ENCODE results near the gene ISG15.
A peak's percentile ranks its signal among the peaks of the same experiment; 100 is the strongest.
"Not testable (repeated sequence)": the region's sequence is repeated elsewhere in the genome, so short reads cannot be mapped to it uniquely, and the experiment has no call there.

ISG15 gene

DNA sequence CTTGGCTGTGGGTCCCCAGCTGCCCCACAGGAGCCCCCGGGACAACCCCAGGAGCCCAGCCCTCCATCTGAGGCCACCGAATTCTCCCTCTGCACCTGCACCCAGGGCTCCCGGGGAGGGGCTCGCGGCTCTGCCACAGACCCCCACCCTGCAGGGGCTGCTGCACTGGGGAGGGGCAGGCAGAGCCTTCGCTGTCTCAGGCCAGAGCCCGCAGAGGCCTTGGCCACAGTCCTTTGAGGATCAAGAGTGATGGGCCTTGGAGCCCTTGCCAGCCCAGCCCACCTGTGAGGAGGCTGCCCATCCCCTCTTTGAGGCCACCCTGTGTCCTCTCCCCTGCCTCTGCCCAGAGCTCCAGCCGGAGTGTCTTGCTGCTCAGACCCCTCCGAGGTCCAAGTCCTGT is 37.9 kb upstream of the ISG15 start:
- no peak for DNase-seq (ENCODE audit: low read depth in 3 of 3)

DNA sequence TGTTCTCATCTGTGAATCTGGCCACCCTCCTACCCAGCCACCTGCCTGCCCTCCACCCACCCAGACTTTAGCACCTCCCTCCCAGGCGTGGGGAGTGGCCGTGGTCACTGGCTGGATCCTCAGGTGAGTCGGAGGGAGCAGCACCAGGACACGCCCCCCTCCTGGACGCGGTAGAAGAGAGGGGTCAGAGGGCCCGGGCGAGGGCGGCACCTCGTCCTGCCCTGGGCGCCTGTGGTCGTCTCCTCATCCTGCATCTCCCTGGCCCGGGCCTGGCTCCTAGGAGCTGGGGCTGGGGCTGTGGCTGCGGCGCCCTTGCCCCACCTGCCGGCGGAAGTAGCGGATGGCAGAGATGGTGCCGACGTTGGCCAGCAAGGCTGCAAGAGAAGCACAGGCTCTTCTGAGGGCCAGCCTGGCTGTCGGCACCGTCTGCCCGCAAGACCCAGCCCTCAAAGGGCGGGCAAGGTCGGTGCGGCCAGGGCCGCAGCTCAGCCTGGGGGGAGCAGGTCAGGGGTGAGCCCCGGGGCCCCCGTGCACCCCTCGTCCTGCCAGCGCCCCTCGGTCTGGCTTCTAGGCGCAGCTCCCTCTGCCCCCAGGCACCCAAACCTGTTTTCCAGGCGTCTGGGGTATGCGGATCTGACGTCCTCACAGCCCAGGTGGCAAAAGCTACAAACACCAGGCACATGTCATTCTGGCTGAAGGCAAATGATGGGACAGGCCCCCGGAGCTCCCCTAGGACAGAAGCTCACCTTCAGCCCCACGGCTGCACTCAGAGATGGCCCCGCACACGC is 37.2 kb upstream of the ISG15 start:
- DNase-seq (ENCODE audit: low read depth in 3 of 3), result peak; percentile 35 to 50 (median 49)

- DNase-seq (ENCODE audit: low read depth in 3 of 3), result not testable (repeated sequence)
These were observed 36.5 kb upstream of the ISG15 start for GRCh38 chr1:976791-977190.

GRCh38 chr1:978069-978834 is 35.0 kb upstream of the ISG15 start:
- DNase-seq (ENCODE audit: low read depth in 3 of 3), result no peak

DNA sequence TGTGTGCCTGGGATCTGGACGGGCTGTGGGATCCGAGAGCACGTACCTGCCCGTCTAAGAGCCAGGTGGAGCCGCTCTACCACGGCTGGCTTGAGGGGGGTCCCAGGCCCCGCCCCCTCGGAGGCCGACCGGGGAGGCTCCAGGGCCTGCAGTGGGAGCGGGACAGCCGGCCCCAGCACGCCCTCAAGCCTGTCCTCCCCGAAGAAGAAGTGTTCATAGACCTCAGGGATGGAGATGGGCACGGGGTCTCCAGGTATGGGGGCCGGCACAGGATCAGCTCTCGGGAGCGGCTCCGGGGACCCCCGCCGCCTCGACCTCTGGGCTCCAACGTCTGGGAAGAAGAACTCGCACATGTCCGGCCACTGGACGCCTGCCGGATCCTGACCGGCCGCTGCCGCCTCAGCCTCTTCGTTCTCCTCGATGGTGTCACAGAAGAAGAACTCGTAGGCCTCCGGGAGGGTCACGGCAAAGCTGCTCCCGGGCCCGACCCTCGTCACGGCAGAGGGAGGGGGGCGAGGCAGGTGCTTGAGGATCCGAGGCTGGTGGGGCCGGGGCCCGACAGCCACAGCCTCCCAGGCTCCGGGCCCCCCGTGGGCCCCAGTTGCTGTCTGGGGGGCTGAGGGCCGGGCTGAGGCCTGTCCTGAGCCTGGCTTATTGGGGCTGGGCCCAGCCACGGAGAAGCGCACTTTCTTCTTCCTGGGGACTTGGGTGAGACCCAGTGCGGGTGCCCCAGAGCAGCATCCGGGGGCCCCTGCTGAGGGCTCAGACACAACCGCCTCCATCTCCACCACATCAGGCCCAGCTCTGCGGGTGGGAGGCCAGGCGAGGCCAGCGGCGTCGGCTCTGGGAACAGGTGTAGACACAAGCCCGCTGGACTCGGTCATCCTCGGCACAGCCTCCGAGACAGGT is 34.2 kb upstream of the ISG15 start:
- no peak for DNase-seq (ENCODE audit: low read depth in 3 of 3)

- DNase-seq (ENCODE audit: low read depth in 3 of 3), result no peak
These were observed 33.6 kb upstream of the ISG15 start for GRCh38 chr1:979744-980072.

DNA sequence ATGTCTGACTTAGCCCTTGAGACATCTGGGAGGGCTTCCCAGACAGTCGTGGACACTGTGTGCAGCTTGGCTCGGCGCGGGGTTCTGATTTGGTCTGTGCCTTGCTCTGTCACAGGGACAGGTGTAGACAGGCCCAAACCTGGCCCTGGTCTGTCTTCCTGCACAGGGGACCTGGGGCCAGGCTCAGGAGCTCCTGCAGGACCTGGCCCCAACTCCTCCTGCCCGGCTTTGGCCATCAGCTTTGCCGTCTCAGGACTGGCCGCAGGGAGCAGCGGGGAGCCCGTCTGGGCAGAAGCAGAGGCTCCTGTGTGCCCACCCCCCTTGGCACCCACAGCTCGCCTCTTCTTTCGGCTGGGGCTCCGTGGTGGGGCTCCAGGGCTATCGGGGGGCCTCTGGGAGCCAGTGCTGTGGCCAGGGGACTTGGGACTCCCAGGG is 33.1 kb upstream of the ISG15 start:
- DNase-seq (ENCODE audit: low read depth in 3 of 3), result no peak

- DNase-seq (ENCODE audit: low read depth in 3 of 3), result no peak
These were observed 32.5 kb upstream of the ISG15 start for GRCh38 chr1:980602-981395.

DNA sequence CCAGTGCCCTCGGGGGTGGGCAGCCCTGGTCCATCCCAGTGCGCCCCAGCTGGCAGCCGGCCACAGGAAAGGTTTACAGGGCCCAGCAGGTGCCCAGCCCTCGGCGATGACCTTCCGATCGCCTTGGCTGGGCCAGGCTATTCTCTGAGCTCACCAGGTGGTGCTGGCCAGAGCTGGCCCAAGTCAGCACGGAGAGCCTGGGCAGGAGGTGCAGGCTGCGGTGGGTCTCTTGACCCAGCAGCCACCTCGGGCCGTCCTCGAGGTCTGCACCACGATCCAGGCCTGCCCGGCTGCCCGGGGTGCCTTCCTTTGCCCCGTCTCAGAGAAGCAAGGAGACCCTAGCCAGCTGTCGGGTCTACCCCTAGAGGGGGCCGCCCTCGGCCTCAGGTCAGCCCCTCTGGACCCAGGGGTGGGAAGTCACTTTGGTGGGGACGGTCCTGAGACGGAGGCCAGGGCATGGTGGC is 31.8 kb upstream of the ISG15 start:
- no peak for DNase-seq (ENCODE audit: low read depth in 3 of 3)

DNA sequence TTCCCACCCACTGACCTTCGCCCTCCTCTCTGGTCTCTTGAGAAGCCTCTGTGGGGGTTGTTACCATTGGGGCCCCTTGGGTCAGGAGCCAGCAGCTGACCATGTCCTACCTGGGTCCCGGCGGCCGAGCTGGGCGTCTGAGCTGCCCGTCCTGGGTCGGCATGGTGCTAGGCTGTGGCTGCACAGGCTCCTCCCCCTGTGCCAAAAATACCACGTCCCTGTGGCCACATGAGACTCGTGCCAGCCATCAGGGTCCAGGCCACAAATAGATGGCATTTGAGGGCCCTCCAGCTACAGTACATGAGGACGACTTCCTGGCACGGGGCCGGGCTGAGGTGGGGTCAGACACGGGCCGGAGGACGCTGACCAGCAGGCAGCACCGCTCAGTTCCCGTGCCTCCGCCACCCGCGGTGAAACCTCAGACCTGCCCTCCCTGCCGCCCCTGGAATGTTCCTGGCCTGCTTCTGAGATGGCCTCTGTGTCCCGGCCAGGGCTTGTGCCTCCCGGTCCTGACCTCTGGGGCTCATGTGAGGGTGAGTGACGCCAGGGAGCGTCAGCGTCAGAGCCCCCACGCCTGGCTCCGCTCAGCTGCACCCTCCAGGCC is 31.2 kb upstream of the ISG15 start, which contains the start of gene PERM1:
Gene PERM1, minus strand, starts transcription at position 139 of the 604 bp plus-strand sequence. CDS start 1,064 bp downstream, outside the sequence.
- DNase-seq (ENCODE audit: low read depth in 3 of 3), result no peak

GRCh38 chr1:982765-983436 is 30.4 kb upstream of the ISG15 start:
- no peak for DNase-seq (ENCODE audit: low read depth in 3 of 3)

DNA sequence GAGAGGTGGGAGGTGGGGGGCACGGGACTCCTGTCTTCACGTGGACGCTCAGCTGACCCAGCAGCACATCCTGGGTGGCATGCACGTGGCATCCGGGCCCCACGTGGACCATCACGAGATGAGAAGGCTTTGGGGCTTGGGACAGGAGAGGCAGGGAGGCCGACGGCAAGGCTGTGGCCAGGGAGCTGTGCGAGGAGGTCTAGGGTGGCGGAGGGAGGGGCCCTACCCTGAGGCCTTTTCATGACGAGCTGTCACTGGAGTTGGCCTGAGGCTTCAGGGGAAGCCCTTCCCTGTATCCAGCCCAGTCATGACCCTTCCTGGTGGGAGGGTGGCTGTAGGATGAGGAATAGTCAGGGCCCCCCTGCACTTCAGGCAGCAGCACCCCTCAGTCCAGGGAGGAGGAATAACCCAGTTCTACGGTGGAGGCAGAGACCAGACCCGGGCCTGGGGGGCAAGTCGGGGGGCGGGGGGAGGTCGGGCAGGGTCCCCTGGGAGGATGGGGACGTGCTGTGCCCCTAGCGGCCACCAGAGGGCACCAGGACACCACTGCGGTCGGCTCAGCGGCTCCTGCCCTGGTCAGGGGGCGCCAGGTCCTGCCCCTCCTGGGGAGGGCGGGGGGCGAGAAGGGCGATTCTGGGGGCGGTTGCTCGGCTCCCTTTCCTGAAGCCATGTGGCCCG is 29.4 kb upstream of the ISG15 start:
- DNase-seq (ENCODE audit: low read depth in 3 of 3), result peak; percentile 35 to 50 (median 46)

GRCh38 chr1:984476-984814 is 28.9 kb upstream of the ISG15 start:
- no peak for DNase-seq (ENCODE audit: low read depth in 3 of 3)

DNA sequence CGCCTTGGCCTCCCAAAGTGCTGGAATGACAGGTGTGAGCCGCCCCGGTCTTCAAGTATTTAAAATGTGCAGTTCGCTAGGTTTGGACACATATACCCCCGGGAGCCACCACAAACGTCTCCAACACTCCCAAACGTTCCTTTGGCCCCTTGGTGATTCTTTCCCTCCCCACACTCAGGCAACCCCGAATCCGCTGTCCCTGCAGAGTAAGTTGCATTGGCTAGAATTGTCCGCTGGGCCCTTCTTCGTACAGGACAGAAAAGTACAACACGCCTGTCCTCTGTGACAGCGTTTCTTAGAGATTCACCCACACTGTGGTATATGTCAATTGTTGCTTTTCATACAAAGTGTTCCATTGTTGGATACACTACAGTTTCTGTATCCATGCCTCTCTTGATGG is 28.2 kb upstream of the ISG15 start:
- no peak for DNase-seq (ENCODE audit: low read depth in 3 of 3)

DNA sequence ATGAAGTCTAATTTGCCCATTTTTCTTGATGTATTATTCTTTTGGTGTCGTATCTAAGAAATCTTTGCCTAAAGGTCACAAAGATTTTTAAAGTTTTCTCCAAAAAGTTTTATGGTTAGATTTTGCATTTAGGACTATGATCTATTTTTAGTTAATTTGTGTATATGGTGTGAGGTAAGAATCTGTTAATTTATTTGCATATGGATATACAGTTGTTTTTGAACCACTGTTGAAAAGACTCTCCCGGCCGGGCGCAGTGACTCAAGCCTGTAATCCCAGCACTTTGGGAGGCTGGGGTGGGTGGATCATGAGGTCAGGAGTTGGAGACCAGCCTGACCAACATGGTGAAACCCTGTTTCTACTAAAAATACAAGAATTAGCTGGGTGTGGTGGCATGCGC is 25.2 kb upstream of the ISG15 start:
- not testable (repeated sequence) for DNase-seq (ENCODE audit: low read depth in 3 of 3)

- not testable (repeated sequence) for DNase-seq (ENCODE audit: low read depth in 3 of 3)
These were observed 22.0 kb upstream of the ISG15 start for GRCh38 chr1:991275-991674.

DNA sequence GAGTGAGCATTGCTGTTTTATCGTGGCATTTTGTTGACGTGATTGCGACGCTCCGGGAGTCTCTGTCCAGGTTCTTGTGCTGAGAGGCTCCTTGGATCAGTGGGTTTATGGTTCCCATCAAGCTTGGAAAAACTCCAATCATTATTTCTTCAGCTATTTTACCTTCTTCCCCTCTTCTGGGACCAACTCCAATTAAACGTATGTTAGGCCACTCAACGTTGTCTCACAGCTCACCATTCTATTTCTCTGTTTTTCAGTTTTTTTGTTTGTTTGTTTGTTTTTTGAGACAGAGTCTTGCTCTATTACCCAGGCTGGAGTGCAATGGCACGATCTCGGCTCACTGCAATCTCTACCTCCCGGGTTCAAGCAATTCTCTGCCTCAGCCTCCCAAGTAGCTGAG is 21.4 kb upstream of the ISG15 start:
- DNase-seq (ENCODE audit: low read depth in 3 of 3), result no peak

DNA sequence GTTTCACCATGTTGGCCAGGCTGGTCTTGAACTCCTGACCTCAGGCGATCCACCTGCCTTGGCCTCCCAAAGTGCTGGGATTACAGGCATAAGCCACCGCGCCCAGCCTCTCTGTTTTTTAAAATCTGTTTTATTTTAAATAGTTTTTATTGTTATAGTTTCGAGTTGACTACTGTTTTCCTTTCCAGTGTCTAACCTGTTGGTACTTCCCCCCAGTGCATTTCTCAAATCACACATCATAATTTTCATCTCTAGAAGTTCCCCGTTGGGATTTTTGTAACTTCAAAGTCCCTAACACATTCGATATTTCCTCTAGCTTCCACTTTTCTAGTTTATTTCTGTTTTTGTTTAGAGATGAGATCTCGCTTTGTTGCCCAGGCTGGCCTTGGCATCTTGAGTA is 20.9 kb upstream of the ISG15 start:
- no peak for DNase-seq (ENCODE audit: low read depth in 3 of 3)

- no peak for DNase-seq (ENCODE audit: low read depth in 3 of 3)
These were observed 19.8 kb upstream of the ISG15 start for GRCh38 chr1:993379-993995.
